Stimulated activated CD4-positive, alpha-beta T cell treated with anti-CD3 and anti-CD28 coated beads, Interleukin-4, amount 100 ng/mL, for 1 hour (primary cell): ENCODE measurements around the gene ITGA11.

Experiments used
- DNase-seq: peaks from one replicate; pipeline ENCODE4 v3.0.0-alpha.2; 2020

ITGA11 gene

GRCh38 chr15:68252925-68253534 lies 178.9 kb downstream of the ITGA11 start:
- DNase-seq, result no peak

DNA sequence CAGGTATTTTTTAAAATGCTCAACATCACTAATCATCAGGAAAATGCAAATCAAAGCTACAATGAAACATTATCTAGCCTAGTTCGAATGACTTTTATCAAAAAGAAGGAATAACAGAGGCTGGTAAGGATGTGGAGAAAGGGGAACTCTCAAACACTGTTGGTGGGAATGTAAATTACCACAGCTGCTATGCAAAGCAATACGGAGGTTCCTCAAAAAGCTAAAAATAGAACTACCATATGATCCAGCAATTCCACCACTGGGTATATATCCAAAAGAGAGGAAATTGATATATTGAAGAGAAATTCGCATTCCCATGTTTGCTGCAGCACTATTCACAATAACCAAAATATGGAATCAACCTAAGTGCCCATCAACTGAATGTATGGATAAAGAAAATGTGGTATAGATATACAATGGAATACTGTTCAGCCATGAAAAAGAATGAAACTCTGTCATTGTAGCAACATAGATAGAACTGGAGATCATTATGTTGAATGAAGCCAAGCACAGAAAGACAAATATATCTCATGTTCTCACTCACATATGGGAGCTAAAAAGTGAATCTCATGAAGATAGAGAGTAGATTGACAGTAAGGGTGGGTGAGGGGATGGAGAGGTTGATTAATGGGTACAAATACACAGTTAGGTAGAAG lies 182.8 kb downstream of the ITGA11 start:
- DNase-seq, result no peak
